HFF-Myc (cell line): ENCODE results near the gene BPHL.
"Not testable (repeated sequence)": the region's sequence is repeated elsewhere in the genome, so short reads cannot be mapped to it uniquely, and the experiment has no call there.

Experiments
- DNase-seq: peaks from one replicate; pipeline ENCODE4 v3.0.0-alpha.2; 2011; ENCODE audit warnings: low read depth; ENCODE audit errors: extremely low read depth
- H3K4me3 ChIP-seq: replicated peaks from 2 replicates; pipeline ENCODE4 v1.5.1; 2011; ENCODE audit warnings: low read depth, mild to moderate bottlenecking, control low read depth, low read length
- TF ChIP-seq, protein P1 (sequence below): IDR thresholded peaks from 2 replicates; pipeline ENCODE4 v1.5.1; 2012; ENCODE audit warnings: mild to moderate bottlenecking, low read depth, low read length, control low read depth; ENCODE audit errors: missing control alignments

BPHL gene

GRCh38 chr6:3188262-3188661 lies 69.8 kb downstream of the BPHL start:
- TF ChIP-seq, protein P1, sequence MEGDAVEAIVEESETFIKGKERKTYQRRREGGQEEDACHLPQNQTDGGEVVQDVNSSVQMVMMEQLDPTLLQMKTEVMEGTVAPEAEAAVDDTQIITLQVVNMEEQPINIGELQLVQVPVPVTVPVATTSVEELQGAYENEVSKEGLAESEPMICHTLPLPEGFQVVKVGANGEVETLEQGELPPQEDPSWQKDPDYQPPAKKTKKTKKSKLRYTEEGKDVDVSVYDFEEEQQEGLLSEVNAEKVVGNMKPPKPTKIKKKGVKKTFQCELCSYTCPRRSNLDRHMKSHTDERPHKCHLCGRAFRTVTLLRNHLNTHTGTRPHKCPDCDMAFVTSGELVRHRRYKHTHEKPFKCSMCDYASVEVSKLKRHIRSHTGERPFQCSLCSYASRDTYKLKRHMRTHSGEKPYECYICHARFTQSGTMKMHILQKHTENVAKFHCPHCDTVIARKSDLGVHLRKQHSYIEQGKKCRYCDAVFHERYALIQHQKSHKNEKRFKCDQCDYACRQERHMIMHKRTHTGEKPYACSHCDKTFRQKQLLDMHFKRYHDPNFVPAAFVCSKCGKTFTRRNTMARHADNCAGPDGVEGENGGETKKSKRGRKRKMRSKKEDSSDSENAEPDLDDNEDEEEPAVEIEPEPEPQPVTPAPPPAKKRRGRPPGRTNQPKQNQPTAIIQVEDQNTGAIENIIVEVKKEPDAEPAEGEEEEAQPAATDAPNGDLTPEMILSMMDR: no peak
- no peak overlapping the region for H3K4me3 ChIP-seq
- DNase-seq: no peak

- not testable (repeated sequence) for DNase-seq, H3K4me3 ChIP-seq
Measured at GRCh38 chr6:3189192-3189591, 70.7 kb downstream of the BPHL start.

GRCh38 chr6:3190056-3190455 lies 71.5 kb downstream of the BPHL start:
- no peak for DNase-seq
- no peak overlapping the region for H3K4me3 ChIP-seq
- TF ChIP-seq, protein P1: no peak

DNA sequence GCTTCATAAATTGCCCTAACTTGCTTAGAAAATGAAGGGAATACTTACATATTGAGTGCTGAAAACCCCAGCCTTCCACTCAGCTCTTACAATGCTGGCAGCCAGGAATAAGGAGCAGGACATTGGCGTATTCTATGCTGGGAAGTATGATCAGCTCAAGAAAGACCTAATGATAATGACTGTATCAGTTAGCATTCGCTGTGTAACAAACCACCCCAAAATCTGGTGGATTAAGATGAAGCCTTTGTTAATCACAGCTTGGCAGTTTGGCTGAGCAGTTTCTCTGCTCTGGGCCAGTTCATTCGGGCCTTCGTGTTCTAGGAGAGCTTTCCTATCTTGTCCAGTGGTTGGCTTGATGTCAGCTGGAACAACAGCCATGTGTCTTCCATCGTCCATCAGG lies 72.3 kb downstream of the BPHL start:
- H3K4me3 ChIP-seq: no peak overlapping the region
- no peak for DNase-seq
- TF ChIP-seq, protein P1: no peak

DNA sequence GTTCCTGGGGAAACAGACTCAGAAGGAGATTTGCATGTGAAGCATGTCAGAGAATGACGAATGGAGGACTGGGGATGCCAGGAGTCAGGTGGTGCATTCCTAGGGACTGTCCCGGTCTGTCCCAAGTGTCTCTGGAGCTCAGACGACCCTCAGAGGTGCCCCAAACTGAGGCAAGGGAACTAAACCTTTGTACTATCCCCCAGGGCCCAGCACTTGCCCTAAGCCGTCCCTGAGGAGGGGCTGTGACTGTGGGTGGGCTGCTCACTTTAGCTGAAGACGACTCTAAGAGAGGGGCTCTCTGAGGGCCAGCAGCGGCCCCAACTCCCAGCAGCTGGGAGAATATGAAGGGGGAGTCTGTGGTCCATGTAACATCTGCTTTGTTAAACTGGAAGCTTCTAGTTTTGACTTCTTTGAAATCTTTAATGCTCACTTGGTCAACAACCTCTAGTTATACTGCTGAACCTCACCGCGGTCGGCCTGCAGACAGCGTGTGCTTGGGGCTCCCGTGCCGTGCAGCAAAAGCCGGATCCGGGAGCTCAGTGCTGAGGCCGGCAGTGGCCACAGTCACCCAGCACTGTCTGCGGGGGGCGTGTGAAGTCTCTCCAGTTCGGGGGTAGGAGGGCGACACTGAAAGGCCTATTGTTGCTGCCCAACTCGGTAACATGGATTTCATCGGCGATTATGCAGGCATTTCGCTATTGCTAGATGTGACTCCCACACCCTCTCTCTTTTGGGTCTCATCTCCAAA lies 74.8 kb downstream of the BPHL start:
- TF ChIP-seq, protein P1: no peak
- H3K4me3 ChIP-seq: no peak overlapping the region
- no peak for DNase-seq

DNA sequence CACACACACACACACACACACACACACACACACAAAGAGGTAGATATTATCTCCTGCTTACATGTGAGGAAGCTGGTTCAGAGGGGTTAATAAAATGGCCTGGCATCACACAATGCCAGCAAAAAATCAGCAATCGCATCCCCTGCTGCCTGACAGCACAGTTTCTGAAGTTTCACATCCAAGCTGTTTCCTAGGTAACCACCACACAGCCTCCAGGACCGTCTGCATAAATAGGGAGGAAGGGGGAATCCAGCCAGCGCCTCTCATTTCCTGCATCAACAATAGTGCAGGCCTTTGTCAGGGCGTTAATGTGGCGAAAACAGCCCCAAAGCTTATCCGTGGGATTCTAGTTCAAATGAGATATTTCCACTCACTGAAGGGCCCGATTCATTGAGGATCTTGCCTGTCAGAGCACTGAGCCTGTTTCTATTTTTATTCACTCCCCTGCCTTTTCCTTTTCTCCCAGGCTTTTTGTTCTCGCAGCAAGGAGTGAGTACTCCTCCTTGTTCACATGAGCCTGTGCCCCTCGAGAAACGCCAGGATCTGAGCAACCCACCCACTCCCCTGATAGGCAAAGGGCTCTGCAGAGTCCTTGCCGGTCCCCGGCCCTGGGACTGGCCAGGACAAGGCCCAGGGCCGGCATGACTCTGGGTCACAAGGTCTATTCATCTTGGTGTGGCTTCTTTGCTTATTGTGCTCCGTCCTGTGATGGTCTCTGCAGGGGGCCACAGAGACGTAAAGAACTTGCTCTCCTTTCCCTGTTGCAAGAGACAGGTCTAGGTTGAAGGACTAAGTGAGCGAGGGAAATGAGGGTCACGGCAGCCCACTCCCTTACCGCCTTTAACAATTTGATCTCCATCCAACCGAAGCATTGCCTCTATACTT lies 76.3 kb downstream of the BPHL start:
- TF ChIP-seq, protein P1: no peak
- H3K4me3 ChIP-seq: no peak overlapping the region
- DNase-seq: no peak

DNA sequence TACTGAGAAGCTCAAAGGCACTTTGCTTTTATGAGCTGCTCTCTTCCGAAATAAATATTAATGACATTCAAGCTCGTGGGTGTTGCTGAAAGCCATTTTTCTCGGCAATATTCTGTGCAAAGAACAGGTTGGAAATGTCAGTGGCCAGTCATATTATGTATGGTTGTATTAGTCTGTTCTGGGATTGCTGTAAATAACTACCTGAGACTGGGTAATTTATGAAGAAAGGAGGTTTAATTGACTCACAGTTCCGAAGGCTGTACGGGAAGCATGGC lies 76.8 kb downstream of the BPHL start:
- H3K4me3 ChIP-seq: no peak overlapping the region
- TF ChIP-seq, protein P1: no peak
- DNase-seq: no peak
